Sciatic nerve (tissue), 2 donors: ENCODE measurements around the gene WFDC1. TPM values are rescaled to one million over a fixed set of nuclear protein-coding genes. Genes with fewer than 3 reads are reported as not detected.

Experiments
- ATAC-seq: fragments of 200-7000 bp; cut with Tn5 transposase; one replicate; pipeline ENCODE4 v1.9.1; 2020; ENCODE audit warnings: mild to moderate bottlenecking, moderate library complexity
- DNase-seq: peaks from one replicate; pipeline ENCODE4 v3.0.0-alpha.2; 2020; ENCODE audit warnings: low spot score
- intact Hi-C: fragments of 100-400 bp; cut with DNase I; formaldehyde crosslinking; loops from one replicate; pipeline ENCODE4 v1.14.2; 2022
- total RNA-seq: library from RNA; stranded (reverse); fragmentation: NEBNext Ultra II Directional; extraction: Animal tissue kit (Norgen Biotek cat#: 25700); gene quantifications from one replicate; pipeline ENCODE4 v1.2.1, GENCODE V29; 2021
- donor health status: DM: no; HTN: no; CAD: no.
- donor health status: DM: no; HTN: no; CAD: no.

WFDC1 gene
- total RNA-seq, 1 donor from 2014 or later: 31.6 TPM

DNA sequence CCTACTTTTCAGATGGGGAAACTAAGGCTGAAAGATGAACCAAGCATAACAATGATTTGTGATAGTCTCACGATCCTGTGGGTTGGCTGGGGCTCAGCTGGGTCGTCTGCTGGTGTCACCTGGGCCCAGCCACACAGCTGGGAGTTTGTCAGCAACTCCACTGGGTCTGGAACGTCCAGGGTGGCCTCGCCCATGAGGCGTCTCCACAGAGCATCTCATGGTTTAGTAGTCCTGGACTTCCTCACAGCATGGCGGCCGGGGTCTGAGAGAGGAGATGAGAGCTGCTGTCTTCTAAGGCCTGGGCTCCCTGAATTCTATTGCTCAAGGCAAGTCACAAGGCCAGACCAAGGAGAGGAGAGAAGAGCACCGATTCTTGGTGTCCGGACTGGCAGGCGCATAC, 24.1 kb upstream of the WFDC1 start:
- ATAC-seq: no peak
- DNase-seq: no peak
- intact Hi-C loops: no loop called here

DNA sequence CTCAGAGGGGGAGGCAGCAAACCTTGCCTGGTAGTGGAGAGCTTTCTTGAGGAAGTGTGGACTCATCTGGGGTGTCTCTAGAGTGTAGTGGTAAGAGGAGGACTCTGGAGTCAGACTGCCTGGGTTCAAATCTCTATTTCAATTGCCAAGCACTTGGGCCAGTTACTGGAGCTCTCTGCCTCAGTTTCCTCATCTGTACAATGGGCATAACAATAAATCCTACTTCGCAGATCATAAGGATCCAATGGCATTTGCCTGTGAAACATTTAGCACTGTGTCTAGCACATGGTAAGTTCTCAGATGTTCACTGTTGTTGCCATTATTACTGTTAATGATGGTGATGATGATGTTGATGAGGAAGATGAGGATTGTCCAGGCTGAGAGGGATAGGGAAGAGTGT, 23.6 kb upstream of the WFDC1 start:
- intact Hi-C loops: no loop called here
- ATAC-seq (no peak), DNase-seq (no peak)

DNA sequence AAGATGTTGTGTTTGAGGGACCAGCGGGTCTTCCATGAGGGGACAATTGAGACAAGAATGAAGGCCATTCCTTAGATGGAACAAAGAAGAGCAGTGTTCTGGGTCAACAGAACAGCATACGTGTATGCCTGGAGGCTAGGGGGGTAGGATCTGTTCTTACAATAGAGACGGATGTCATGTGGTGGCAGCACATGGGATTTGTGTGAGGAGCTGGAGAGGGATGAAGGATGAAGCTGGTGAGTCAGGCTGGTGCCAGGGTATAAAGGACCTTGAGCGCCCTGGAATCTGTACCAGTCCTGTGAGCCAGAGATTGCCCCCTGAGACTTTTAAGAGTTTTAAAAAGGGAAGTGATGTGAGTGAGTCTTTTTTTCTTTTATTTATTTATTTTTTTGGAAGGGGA, 22.8 kb upstream of the WFDC1 start:
- ATAC-seq (no peak), DNase-seq (no peak)
- intact Hi-C loops: no loop called here

DNA sequence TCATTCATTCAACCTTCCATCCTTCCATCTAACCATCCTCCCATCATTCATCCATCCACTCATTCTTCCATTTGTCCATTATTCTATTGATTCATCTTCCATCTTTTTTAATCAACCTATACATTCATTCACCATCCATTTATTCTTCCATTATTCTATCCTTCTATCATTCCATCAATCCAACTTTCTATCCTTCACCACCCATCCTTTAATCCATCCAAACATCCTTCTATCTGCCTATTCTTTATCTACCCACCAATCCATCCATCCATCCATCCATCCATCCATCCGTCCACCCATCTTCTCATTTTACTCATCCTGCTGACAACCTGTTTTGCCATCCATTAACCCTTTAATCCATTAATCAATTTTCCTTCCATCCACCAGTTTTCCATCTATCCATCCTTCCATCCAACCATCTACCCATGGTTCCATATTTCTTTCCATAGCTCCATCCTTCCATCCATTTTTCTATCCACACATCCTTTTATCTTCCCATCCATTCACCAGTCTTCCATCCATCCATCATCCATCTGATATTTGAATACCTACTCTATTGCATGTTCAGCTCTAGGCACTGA, 21.8 kb upstream of the WFDC1 start:
- no peak for DNase-seq
- no peak for ATAC-seq
- intact Hi-C loops: no loop called here

DNA sequence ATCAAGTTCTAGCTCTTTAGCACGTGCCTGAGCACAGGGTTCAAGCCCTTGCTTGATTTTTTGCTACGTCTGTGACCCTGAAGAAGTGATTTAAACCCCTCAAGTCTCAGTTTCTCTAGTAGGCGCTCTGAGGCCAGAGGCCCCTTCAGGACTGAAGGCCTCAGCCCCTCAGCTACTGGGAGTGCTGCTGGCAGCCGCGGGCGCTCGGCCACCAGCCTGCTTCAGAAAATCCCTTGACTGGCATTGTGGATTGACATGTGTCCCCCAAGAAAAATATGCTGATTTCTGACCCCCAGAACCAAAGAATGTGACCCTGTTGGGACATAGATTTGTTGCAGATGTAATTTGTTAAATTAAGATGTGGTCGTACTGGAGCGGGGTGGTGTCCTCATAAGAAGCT, 20.2 kb upstream of the WFDC1 start:
- no peak for DNase-seq
- no peak for ATAC-seq
- intact Hi-C loops: no loop called here

DNA sequence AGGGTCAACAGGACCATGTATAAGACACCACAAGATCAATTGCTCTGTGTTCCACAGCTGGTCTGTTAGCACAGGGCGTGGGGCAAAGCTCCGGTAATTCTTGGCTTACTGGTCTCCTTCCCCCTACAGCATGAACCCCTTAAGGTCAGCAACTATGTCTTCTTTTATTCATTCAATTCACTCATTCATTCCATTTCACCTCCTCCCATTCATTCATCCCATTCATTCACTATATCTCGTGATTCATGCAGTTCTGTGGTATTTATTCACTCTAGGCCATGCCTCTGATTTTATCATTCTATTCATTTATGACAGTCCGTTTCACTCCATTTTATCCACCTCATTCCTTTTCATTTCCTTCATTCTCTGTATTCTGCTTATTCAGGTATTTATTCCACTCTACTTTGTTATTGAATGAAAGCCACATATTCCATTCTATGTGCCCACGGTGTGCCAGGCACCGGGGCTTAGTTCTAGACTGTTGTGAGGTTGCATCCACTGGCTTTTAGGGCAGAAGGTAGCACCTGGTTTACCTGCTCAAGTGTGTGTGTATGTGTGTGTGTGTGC, 19.0 kb upstream of the WFDC1 start:
- intact Hi-C loops: loop anchor here (5.0 kb wide), 1 partner anchor 207 kb away; no protein-coding TSS in a partner anchor
- no peak for DNase-seq
- no peak for ATAC-seq

DNA sequence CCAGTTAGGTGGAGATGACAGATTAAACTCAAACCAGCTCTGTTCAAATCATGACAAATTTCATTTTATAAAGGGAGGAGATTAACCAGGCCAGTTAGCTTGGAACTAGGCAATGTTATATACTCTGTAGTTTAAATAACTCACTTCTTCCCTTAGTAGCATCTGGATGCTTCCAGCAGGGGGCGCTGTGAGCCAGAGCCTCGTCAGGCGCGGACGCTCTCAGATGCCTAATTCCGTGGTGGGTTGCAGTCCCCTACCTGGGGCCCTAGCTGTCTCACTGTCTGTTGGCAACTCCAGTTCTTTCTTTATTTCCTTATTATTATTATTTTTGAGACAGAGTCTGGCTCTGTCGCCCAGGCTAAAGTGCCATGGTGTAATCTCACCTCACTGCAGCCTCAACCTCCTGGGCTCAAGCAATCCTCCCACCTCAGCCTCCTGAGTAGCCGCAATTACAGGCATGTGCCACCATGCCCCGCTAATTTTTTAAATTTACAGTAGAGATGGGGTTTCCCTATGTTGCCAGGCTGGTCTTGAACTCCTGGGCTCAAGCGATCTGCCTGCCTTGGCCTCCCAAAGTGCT, 17.3 kb upstream of the WFDC1 start:
- ATAC-seq: peak; percentile 78
- intact Hi-C loops: loop anchor here (5.0 kb wide), 1 partner anchor 205 kb away; no protein-coding TSS in a partner anchor
- peak; percentile 87 for DNase-seq

DNA sequence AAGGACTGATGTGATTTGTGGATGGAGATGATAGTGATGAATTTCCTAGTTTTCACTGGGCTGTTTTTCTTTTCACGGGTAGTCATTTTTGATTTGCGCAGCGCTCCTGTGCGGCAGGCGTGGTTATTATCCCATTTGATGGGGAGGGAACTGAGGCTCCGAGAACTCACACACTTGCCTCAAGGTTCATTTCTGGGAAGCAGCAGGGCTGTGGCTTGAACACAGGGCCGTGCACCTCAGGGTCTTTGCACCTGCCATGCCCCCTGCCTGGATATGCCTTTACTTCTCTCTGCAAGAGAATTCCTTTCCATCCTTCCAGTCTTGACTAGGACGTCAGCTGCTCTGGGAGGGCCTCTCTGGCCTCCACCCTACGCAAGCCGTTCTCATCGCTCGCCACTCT, 16.3 kb upstream of the WFDC1 start:
- DNase-seq: no peak
- ATAC-seq: no peak
- intact Hi-C loops: loop anchor here (2.0 to 5.0 kb wide), 2 partner anchors 28 to 204 kb away; no protein-coding TSS in a partner anchor

DNA sequence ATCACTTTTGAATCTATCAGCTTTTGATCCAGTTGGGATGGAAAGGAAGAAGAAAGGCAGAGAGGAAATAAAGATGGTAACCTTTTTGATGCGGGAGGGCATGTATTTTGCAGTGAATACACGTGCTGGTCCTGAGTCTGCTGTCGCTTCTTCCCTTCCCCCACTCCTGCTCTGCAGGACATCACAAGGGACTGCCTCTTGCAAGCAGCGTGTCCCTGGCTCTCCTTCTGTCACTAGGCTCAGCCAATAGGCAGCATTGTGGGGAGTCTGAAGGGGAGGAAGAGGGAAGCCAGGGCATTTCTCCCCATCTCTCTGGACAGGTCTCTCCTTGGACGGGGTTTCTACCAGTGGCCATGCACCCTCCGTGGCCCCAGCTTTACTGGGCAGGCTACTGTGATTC, 15.7 kb upstream of the WFDC1 start:
- no peak for ATAC-seq
- intact Hi-C loops: loop anchor here (2.0 to 5.0 kb wide), 2 partner anchors 28 to 203 kb away; no protein-coding TSS in a partner anchor

DNA sequence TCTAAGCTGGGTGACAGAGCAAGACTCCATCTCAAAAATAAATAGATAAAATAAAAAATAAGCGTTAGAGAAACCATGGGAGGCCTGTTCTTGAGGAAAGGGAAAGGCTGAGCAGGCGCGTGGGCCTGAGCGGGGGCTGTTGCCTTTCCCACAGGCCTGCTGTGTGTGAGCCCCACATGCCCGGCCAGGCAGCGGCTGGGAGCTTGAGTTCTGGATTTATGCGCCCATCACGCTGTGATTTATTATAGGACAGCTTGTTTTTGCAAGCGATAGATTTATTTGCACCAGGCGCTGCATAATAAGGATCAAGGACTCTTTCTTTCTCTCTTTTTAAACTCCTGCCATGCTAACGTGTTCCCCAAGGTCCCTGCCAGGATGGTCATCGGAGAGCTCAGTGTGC, 14.8 kb upstream of the WFDC1 start:
- DNase-seq: no peak
- intact Hi-C loops: loop anchor here (2.0 to 5.0 kb wide), 2 partner anchors 27 to 202 kb away; no protein-coding TSS in a partner anchor
- no peak for ATAC-seq

More for the DNA sequence above, 15.7 kb upstream of the WFDC1 start:
- DNase-seq: no peak

DNA sequence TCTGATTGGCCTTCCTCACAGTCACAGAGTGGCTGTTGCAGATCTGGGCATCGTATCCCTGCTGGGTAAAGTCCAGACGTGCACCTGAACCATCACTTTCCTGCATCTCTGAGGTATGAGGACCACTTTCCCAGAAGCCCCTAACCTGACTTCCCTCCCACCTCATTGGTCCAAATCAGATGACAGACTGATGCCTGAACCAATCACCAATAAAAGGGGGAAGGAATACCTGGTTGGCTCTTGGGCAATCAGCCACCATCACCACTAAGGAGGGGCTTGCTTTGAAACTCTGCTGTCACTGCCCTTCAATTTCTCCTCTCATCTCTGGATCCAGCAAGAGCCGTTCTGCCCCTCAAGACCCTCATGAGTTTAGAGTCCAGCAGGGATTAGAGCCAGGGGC, 13.6 kb upstream of the WFDC1 start:
- intact Hi-C loops: no loop called here
- DNase-seq (no peak), ATAC-seq (no peak)

DNA sequence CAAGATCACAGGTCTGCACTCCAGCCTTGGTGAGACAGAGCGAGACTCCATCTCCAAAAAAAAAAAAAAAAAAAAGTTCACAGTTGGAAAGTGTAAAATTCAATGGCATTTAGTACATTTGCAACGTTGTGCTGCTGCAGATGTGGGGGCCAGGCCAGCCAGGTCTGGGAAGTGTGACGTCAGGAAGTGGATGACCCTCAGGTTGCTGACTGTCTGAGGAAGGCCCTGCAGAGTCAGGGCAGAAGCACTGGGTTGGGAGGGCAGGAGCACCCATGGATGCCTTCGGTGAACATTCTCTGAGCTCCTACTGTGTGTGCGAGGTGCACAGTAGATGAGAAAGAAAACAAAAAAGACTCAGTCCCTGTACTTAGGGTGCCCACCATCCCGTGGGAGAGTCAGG, 12.1 kb upstream of the WFDC1 start:
- intact Hi-C loops: no loop called here
- no peak for ATAC-seq

DNA sequence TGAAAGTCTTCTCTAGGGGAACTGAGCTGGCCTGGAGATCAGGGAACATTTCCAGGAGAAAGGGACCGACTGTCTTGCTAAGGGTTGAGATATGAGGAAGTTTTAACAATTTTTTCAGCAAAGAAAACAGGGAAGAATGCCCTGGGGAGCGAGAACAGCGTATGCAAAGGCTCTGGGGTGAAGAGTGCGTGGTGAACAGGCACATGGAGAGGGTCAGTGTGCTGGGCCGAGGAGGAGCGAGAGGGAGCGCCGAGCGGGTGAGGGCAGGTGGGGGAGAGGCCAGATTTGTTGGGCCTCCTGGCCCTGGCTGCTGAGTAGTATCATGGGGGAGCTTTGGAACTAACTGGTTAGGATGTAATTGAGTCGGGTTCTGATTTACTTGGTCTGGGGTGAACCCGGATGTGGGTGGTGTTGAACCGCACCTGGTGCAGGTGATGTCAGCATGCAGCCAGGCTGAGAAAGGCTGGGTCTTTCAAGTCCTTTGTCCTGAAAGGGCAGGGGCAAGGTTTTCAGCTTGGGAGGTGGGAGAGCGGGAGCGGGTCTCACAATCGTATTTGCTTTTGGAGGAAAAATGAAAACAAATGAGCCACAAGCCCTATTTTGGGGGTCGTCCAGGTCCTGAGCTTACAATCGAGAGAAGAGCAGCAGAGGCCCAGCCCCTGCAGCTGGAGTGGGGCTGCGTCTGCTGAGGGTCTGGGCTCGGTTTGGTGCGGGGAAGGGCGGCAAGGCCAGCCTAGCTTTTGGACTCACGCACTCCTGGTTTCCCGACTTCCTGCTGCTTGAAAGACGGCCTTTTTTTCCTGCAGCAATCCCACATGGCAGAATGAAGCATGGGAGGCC, 11.1 kb upstream of the WFDC1 start:
- no peak for DNase-seq
- intact Hi-C loops: no loop called here
- peak; percentile 60 for ATAC-seq

More for the DNA sequence above, 12.1 kb upstream of the WFDC1 start:
- no peak for DNase-seq

DNA sequence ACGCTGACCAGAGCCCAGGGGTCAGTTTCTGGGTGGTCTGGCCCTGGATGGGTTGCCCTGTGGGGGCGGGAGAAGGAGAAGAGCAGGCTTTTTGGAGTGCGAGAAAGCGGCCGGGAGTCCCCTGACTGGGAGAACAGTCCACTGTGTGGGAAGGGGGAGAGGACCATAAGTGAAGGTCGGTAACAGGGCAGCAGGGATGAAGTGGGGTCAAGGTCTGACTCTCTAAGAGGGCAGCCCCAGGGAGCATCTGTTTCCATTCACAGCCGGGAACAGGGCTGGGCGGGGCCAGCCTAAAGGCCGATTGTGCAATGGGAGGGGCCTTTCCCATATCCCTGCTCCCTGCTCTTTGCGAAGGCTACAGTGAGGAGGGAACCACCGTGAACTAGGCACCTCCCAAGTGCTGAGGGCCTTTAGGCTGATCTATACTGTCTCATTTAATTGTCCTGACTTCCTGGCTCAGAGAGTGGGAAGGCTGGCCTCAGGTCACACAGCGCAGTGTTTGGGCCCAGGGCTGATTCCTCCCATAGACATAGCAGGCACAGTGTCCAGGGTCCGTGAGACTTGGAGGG, 10.4 kb upstream of the WFDC1 start:
- intact Hi-C loops: no loop called here
- ATAC-seq: peak; percentile 95
- peak; percentile 89 for DNase-seq

DNA sequence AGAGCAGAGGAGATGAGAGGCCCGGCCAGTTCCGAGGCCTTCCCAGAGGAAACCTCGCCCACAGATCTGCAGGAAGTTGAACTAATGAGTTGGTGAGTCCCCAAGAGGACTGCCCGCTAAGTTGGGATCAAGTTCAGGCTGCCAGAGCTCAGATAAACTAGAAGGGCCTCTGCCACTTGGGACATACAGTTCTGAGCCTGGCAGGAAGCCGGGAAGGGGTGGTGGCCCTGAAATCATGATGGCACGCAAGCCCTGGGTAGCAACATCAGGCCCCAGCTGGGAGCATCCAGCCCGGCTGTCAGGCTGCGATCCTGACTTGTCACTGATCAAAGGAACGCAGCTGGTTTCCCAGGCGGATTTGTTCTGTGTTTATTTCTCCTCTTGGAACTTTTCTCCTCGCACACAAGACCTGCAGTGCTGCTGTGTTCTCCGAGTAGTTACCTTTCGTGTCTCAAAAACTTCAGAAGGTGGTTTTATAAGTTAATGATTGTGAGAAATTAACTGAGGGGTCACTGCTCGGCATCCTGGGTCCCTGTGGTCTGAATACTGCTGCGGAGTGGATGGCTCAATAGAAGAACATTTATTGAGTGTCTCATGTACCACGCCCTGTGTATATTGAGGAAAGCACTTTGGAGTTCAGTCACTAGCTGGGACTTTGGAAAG, 8.0 kb upstream of the WFDC1 start:
- ATAC-seq: peak; percentile 7
- intact Hi-C loops: no loop called here
- DNase-seq: no peak

DNA sequence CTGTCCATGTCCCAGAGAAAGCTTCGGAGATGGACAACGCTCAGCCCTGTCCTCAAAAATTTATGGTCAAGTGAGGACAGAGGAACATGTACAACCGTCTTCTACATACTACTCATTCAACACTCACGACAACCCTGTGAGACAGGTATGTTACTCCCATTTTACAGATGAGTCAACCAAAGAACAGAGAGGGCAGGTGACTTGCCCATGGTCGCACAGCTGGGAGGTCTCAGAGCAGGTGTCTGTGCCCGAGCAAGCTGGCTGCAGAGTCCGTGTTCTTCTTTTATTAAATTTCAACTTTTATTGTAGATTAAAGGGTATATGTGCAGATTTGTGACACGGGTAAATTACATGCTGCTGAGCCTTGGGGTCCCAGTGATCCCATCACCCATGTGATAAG, 5.8 kb upstream of the WFDC1 start:
- intact Hi-C loops: no loop called here

DNA sequence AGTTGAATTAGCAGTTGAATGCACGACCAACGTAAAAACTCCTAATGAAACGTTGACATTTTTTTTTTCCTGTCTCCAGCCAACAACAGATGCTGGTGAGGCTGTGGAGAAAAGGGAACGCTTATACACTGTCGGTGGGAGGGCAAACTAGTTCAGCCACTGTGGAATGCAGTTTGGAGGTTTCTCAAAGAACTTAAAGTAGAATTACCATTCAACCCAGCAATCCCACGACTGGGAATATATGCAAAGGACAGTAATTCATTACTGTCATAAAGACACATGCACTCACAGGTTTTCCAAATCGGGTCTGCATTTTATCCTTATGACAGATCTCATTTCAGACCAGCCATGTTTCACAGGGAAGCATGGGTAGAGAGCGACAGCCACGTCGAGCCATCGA, 3.5 kb upstream of the WFDC1 start:
- ATAC-seq: no peak
- DNase-seq: no peak
- intact Hi-C loops: no loop called here

More for the DNA sequence above, 5.8 kb upstream of the WFDC1 start:
- ATAC-seq: no peak
- DNase-seq: no peak

DNA sequence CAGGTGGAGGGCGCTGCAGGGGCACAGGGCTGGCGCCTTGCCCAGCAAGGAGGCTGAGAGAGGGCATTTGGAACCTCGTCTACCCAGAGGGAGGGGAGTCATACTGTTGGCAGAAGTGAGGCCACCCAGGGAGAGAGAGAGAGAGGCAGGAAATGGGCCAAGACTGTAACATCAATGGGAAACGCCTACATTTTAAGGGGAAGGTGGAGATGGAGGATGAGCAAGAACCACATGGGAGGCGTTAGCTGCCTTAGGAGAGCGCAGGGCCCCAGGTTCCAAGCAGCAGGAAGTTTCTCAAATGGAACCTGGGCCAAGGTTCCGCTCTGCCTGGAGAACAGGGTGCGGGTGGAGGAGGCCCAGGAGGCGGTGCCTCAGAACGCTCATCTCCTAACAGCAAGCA, 2.7 kb upstream of the WFDC1 start:
- no peak for DNase-seq
- peak; percentile 66 for ATAC-seq
- intact Hi-C loops: no loop called here

DNA sequence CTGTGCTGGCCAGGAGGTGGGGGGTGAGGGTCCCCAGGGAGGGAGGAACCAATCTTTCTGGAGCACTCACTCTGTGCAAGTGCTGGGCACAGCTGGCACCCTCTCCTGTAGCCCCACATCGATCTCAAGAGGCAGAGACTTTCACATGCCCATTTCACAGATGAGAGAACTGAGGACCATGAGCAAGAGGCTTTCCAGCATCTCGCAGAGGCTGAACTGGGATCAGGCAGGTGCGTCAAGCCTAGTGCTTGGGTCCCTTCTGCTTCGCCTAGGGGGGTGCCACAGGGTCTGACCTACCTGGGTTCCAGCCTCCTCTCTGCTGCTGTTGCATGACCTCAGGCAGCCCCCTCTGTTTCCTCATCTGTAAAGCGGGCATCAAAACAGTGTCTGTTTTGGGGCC, 1.3 kb upstream of the WFDC1 start:
- intact Hi-C loops: no loop called here
- DNase-seq (no peak), ATAC-seq (no peak)
